Prostate gland (tissue), 2 donors: ENCODE data around the gene IRX5.
A peak's percentile ranks its signal among the peaks of the same experiment; 100 is the strongest.

Experiments used
- POLR2A ChIP-seq: fragments of 450-650 bp; IDR thresholded peaks from one replicate; pipeline ENCODE4 v1.6.1; 2016; ENCODE audit warnings: antibody characterized with exemption, mild to moderate bottlenecking
- POLR2AphosphoS5 ChIP-seq: sonication (generic); formaldehyde crosslinking; IDR thresholded peaks from one replicate; pipeline ENCODE4 v1.6.1; 2017; ENCODE audit warnings: antibody characterized with exemption
- TF ChIP-seq, protein P1 (sequence below), 4 experiments: fragments of 200-600 bp in 2 of 4; fragments of 450-650 bp in 2 of 4; sonication (generic) in 2 of 4; IDR thresholded peaks; 1 replicate in 3 of 4; 2 replicates in 1 of 4; pipeline ENCODE4 v1.5.1; 2016 to 2019; ENCODE audit warnings: antibody characterized with exemption in 4 of 4, mild to moderate bottlenecking in 2 of 4, moderate library complexity in 2 of 4

GRCh38 chr16:54927125-54928015 lies 3.3 kb upstream of the IRX5 start:
- TF ChIP-seq POLR2A (peak; percentile 10), POLR2AphosphoS5 (peak; percentile 72)
- TF ChIP-seq, protein P1, sequence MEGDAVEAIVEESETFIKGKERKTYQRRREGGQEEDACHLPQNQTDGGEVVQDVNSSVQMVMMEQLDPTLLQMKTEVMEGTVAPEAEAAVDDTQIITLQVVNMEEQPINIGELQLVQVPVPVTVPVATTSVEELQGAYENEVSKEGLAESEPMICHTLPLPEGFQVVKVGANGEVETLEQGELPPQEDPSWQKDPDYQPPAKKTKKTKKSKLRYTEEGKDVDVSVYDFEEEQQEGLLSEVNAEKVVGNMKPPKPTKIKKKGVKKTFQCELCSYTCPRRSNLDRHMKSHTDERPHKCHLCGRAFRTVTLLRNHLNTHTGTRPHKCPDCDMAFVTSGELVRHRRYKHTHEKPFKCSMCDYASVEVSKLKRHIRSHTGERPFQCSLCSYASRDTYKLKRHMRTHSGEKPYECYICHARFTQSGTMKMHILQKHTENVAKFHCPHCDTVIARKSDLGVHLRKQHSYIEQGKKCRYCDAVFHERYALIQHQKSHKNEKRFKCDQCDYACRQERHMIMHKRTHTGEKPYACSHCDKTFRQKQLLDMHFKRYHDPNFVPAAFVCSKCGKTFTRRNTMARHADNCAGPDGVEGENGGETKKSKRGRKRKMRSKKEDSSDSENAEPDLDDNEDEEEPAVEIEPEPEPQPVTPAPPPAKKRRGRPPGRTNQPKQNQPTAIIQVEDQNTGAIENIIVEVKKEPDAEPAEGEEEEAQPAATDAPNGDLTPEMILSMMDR (IDR thresholded peaks at IDR 0.05), result no peak
